CD4-positive, alpha-beta T cell treated with Interleukin-2 at 100 ng/mL for 4 hours (primary cell): ENCODE results near the gene HSPBP1.

Source experiments
- DNase-seq: peaks from one replicate; pipeline ENCODE4 v3.0.0-alpha.2; 2020; ENCODE audit warnings: low spot score

Gene HSPBP1

DNA sequence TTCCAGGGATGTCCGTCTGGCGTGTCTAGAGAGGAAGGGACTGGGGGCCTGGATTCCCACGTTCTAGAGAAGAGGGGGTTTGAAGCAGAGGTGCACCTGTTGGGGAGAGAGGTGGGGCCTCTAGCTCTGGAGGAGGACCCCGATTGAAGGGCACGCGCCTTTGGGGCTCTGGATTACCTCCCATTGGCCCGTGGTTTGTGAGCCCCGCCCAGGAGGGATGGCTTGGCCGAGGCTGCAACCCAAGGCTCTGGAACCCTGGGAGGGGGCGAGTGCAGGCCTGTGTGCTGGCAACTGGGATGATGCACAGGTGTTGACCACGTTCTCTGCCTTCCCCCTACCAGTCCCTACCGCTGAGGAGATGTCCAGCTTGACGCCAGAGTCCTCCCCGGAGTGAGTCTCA lies 25.1 kb upstream of the HSPBP1 start:
- no peak for DNase-seq

DNA sequence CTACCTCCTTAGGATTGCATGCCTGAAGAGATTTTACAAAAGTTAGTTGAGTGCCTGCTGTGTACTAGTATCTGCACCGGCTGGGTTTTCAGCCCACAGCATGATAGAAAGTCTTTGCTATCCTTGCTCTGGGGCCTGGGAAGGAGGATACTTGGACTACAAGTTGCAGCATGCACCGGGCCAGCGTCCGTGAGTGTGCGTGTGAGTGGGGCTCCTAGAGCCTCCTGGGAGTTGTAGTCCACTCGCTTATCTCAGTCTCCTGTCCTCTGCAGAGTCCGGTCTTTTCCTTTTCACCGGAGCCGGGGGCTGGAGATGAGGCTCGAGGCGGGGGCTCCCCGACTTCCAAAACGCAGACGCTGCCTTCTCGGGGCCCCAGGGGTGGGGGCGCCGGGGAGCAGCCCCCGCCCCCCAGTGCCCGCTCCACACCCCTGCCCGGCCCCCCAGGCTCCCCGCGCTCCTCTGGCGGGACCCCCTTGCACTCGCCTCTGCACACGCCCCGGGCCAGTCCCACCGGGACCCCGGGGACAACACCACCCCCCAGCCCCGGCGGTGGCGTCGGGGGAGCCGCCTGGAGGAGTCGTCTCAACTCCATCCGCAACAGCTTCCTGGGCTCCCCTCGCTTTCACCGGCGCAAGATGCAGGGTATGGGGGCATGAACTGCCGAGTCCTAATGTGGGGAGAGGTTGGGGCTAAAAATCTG lies 24.5 kb upstream of the HSPBP1 start:
- no peak for DNase-seq

DNA sequence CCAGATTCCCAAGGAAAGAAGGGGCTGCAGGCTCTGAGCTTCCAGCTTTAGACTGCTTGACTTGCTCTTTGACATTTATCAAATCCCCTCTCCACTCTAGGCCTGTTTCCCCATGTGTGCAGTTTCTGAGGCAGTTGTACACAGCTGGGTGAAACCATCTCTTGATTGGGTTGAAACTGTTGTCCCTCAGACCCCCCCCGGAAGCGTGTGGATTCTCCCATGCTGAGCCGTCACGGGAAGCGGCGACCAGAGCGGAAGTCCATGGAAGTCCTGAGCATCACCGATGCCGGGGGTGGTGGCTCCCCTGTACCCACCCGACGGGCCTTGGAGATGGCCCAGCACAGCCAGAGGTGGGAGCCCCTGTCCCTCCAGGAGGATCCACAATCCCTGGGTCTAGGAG lies 23.6 kb upstream of the HSPBP1 start:
- no peak for DNase-seq

DNA sequence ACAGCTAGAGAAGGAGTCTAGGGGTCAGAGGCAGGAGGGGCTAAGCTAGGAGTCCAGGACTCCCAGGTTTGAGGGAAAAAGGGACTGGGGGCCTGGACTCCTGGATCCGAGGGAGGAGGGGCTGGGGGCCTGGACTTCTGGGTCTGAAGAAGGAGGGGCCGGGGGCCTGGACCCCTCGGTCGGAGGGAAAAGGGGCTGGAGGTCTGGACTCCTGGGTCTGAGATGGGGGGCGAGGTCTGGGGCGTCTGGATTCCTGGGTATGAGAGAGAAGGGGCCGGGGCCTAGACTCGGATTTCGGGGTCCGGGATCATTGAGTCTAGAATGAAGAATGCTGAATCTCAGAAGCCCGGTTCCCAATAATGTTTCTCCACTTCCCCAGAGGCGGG lies 22.4 kb upstream of the HSPBP1 start:
- no peak for DNase-seq

DNA sequence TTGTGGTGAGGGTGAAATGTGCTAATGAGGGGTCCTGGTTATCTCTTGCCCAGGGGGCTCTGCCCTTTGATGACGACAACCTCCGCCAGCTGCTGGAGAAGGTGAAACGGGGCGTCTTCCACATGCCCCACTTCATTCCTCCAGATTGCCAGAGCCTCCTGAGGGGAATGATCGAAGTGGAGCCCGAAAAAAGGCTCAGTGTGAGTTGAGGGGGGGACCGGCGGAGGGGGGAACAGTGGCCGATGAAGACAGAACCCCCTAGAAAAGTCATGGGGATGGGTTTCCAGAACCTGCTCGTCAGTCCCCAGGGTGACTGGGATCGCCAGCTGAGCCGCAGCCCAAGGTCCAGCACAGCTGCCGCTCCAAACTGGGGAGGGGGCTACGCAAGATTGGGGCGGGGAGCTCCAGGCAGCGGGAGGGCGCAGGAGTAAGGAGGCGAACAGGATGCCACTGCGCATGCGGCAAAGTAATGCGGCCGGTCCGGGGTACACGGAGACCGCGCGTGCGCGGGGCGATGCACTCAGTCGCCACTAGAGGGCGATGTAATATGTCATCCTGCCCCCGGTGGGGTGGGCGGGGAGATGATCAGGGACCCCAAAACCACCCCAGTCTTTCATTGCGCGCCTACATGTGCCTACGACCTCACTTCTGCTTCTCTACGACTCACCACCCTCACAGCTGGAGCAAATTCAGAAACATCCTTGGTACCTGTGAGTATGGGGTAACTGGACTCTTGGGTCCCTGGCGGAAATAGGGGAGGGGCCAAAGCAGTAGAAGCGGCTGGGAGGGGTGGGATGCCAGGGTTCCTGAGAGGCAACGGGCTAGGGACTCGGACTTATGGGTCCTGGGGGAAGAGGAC lies 21.8 kb upstream of the HSPBP1 start:
- DNase-seq, result peak; percentile 92

DNA sequence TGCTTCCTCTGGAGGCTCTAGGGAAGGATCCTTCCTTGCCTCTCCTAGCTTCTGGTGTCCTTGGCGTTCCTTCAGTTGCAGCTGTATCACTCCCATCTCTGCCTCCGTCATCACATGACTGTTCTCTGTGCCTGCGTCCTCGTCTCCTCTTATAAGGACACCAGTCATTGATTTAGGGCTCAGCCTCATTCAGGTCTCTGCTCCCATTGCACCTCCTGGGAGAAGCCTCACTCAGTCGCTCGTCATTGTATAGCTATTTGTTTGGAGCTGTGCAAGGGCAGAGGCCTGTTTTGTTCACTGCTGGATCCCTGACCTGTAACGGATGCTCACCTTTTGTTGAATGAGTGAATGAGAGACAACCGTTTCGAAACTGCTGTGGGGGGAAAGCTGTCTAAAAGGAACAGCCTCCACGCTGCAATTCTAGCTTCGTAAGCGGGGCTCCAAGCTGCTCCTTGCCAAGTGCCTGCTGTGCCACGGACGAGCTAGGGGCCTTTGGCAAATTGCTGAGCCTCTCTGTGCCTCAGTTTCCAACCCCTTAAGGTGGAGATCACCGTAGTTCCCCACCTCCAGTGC lies 21.1 kb upstream of the HSPBP1 start:
- no peak for DNase-seq

DNA sequence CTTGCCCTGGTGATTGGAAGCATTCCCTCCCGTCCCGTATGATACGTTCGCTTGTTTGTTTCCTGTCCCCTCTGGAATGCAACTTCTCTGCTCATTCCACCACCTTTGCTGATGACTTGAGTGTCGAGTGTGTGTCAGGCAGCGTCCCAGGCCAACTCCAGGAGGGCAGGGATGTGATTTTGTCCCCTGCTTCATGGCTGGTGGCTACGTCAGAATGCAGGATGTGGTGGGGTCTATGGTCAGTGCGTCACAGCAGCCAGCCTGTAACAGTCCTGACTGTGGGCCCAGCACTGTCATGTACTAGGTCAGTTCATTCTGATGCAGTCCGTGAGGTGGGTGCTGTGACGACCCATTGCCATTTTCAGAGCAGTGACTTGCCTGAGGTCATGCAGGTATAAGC lies 20.1 kb upstream of the HSPBP1 start:
- DNase-seq, result no peak

DNA sequence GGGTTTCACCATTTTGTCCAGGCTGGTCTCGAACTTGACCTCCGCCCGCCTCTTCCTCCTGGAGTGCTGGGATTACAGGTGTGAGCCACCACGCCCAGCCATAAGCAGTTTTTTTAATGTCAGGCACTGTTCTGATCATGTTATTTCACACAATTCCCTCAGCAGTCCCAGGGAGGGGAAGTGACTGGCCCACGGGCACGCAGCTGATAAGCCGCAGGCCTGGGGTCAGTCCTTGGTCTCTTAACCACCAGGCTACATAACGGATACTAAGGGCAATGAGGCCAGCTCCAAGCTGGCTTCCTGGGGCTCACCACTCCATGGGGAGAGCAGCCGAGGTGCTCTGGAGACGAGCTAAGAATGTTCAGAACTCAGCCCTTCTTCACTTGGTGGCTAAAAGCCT lies 17.4 kb upstream of the HSPBP1 start:
- no peak for DNase-seq

DNA sequence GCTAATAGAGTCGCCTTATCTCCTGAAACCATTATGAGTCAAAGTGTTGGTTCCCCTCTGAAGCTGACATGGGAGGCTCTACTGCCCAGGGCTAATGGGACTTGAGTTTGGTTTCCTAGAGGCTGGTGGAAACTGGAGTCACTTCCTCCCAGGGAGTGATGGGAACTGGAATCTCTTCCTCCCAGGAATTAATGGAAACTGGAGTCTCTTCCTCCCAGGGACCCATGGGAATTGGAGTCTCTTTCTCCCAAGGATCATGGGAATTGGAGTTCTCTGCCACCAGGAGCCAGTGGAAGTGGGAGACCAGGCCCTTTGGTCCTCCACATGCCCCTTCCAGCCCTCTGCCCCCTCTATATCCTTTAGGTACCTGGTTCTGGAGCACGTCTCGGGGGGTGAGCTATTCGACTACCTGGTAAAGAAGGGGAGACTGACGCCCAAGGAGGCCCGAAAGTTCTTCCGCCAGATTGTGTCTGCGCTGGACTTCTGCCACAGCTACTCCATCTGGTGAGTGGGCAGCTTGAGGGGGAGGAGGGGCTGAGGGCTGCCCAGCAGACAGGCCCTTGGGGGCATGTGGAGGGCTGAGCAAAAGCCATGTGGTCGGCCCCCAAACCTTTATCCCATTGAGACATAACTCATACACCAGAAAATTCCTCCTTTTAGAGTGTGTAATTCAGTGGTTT lies 9.3 kb upstream of the HSPBP1 start:
- no peak for DNase-seq

DNA sequence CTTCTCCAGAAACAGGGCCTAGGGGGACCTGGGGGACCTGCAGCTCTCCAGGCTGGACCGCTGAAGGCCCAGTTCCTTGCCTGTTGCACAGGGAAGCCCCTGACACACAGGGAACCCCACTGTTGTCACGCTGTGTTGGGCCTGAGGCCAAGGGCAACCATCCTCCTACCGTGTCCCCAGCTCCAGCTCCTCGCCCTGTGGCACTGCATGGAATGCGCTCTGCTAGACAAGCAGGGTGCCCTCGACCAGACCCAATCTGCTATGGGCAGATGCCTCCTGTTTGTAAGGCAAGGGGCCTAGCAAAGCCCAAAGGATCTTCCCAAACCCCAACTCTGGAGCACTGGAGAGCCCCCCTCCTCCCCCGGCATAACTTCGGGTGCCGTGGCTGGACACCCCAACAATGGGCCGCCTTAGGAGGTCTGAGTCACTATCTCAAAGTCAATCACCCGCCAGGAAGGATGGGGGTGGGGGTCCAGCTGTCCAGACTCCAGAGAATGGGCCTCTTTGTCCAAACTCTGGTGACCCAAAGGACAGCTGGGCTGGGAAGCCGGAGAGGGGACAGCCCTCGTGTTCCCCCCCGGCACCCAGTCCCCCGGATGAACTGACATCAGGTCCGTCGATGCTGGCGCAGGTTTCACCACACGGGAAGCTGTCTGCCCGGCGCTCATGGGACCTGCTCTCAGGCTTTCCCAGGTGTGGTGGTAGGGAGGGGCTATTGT lies 7.6 kb upstream of the HSPBP1 start:
- DNase-seq, result no peak

DNA sequence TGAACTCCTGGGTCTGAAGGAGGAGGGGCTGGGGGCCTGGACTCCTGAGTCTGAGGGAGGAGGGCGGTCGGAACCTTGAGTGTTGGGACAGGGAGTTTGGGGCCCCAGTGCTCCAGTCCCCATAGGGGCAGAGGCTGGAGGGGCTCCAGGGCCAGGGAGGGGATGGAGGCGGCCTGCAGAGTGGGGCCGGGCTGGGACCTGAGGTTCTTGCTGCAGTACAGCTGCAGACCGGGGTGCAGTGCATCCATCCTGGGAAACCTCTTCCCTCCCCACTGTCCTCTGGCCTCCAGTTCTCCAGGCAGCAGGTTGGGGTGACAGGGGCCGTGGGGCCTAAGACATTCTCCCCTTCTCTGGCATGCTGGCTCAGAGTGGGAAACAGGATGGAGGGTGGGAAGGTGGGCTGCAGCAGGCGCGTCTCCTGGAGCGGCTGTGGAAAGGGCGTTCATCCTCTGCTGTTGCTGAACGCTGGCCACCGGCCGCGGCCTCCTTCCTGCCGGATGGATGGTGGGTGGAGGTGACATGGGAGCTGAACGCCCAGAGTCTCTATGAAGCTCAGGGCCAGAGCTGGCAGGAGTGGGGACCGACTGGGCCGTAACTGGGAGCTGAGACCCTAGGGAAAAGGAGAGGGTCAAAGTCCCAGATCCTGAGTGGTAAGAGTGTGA lies 5.5 kb upstream of the HSPBP1 start:
- DNase-seq, result no peak

DNA sequence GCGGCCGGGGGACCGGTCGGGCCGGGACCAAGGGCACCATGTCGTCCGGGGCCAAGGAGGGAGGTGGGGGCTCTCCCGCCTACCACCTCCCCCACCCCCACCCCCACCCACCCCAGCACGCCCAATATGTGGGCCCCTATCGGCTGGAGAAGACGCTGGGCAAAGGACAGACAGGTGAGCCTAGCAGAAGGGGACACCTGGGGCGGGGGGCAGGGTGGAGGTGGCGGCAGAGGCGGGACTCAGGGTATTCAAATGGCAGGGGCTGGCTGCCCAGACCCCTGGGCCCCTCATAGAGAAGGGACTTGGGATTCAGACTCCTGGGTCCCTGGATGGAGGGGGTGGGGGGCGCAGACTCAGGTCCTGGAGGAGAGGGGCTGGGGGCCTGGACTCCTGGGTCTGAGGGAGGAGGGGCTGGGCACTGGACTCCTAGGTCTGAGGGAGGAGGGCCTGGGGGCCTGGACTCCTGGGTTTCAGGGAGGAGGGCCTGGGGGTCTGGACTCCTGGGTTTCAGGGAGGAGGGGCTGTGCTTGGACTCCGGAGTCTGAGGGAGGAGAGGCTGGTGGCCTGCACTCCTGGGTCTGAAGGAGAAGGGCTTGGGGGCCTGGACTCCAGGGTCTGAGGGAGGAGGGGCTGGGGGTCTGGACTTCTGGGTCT lies 4.6 kb upstream of the HSPBP1 start:
- no peak for DNase-seq

DNA sequence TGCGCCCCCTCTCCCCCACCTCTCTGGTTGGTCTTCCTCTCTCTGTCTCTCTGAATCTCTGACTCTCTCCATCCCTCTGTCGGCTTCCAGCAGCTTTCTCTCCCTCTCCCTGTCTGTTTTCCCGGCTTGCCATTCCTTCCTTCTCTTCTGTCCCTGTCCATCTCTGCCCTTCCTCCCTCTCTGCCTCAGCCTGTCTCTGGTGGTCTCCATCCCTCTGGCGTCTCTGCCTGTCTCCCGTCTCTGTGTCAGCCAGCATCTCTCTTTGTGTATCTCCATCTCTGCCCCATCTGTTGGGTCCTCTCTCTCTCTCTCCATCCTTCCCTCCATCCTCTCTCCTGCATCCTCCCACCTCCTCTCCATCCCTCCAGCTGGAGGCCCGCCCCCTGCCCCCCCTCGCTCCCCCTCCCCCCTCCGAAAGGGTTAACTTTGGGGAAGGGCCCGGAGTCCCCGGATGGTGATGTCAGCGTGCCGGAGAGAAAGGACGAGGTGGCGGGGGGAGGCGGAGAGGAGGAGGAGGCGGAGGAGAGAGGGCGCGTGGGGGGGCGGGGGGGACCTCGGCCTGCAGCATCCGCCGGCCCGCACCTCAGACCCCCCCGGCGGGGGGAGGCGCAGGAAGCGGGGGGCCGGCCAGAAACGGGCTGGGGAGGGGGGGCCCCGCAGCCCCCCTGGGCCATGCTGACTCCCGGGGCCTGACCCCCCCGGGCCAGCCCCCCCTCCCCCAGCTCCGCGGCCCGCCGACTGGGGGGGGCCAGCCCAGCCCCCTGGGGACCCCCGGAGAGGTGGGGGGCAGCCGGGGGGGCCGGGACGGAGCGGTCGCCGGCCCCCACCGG lies 3.9 kb upstream of the HSPBP1 start, which contains the start of gene BRSK1:
Gene BRSK1, plus strand, starts transcription at position 450 of the 830 bp plus-strand sequence. CDS start 446 bp downstream, outside the sequence.
- DNase-seq, result peak; percentile 41

DNA sequence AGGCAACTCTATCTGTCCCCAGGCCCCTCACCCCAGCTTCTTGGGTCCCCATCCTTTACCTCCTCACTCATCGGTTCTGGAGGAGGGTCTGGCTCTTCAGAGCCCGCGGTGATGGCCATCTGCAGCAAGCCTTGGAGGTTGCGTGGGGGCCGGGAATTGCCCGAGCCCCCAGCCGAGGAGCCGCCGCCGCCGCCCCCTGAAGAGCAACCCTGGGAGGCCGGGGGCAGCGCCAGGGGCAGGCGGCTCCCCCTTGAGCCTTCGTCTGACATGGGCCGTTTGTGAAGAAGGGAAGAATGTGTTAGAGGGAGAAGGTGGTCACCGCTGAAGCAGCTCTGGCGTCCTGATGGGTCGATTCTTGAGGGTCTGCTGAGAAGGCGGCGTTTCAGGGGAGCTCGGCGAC lies 570 bp downstream of the HSPBP1 start:
- DNase-seq, result no peak

DNA sequence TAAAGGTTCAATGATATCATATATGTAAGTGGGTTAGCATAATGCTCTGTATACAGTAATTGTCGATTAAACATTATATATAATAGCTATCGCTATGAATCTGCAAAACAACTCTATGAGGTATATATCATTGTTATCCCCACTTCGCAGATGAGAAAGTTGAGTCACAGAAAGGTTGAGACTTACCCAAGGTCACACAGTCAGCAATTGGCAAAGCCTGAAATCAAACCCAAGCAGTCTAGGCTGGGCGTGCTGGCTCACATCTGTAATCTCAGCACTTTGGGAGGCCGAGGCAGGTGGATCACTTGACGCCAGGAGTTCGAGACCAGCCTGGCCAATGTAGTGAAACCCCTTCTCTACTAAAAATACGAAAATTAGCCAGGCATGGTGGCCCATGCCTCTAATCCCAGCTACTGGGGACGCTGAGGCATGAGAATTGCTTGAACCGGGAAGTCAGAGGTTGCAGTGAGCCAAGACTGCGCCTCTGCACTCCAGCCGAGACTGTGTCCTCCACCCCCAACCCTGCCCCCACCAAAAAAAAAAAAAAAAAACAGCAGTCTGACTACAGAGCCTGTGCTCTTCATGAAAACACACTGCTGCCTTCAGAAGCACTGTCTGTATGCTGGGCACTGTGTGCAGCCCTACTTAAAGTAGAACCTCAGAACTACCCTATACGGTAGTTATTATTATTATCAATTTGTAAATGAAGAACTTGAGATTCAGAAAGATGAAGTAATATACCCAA lies 1.3 kb downstream of the HSPBP1 start:
- DNase-seq, result no peak

DNA sequence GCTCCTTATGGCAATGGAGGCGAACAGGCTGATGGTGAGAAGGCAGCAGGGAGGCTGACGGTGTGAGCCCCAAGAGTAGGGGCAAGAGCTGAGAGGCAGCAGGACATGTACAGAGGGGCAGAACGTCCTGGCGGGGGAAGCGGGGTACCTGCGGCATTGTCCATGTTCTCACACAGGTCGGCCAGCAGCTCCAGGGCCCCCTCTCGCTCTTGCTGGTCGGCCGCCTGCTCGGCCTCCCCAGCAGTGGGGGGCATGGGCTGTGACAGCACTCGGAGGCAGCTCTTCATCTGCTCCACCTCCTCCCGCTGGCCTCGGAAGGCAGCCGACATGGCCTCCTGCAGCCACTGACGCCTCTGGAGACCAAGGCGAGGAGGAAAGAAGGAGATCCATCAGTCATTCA lies 2.4 kb downstream of the HSPBP1 start:
- DNase-seq, result no peak

DNA sequence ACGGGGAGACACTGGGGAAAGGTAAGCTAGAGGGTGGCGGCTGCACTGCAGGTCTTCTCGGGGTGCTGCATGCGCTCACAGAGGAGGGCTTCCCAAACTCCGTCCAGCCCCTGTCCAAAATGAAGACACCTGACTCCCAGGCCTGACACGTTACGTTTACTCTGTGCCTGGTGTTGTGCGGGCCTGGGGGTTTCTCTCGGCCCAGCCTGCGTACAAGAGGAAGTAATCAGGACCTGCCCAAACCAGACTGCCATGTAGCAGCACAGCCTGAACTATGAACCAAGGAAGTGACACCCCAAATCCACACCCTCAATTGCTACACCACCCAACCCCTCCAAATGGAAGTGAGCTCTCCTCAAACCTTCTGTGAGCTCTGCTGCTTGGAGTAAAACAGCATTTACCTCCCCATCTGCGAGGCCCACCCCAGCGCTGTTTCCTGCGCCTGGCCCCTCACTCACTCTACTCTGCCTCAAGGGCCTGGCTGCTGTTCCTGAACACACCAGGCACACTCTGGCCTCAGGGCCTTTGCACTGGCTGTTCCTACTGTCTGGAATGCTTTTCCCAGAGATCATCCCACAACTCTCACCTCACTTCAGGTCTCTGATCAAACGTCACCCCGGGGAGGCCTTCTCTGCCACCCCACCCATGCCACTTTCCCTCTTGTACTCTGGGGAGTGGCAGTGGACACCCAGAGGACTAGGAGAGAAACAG lies 3.0 kb downstream of the HSPBP1 start:
- DNase-seq, result no peak
